HEK293 (cell line): ENCODE results near the gene OR9G1.
"Not testable (repeated sequence)": the region's sequence is repeated elsewhere in the genome, so short reads cannot be mapped to it uniquely, and the experiment has no call there.

ENCODE experiments used
- CTCF ChIA-PET: fragments of 350-600 bp; formaldehyde crosslinking; extraction: SDS; loops from one replicate; lab custom pipeline; 2021; ENCODE audit warnings: antibody characterized with exemption; lab: Yijun Ruan, JAX
- POLR2A ChIA-PET: fragments of 300-600 bp; formaldehyde crosslinking; extraction: SDS; loops from one replicate; lab custom pipeline; 2020; ENCODE audit warnings: antibody characterized with exemption, inconsistent platforms; lab: Yijun Ruan, JAX
- H3K27ac ChIP-seq: fragments of 200-500 bp; sonication (Bioruptor generic); 2 replicates; pipeline ENCODE4 v1.5.1; 2014; ENCODE audit warnings: low read depth, low read length, control low read depth, inconsistent platforms; ENCODE audit errors: extremely low read depth
- H3K36me3 ChIP-seq, 2 experiments: fragments of 200-500 bp in 1 of 2; sonication (Bioruptor generic) in 1 of 2; 1 replicate in 1 of 2; 2 replicates in 1 of 2; pipeline ENCODE4 v1.5.1; 2014 to 2017; ENCODE audit warnings: inconsistent platforms in 2 of 2, low read length in 2 of 2; ENCODE audit not compliant: control insufficient read depth in 2 of 2, insufficient read depth in 1 of 2
- H3K4me1 ChIP-seq: fragments of 200-500 bp; sonication (Bioruptor generic); 2 replicates; pipeline ENCODE4 v1.5.1; 2014; ENCODE audit warnings: mild to moderate bottlenecking, low read length, inconsistent platforms; ENCODE audit not compliant: control insufficient read depth, insufficient read depth
- H3K4me3 ChIP-seq: 2 replicates; pipeline ENCODE4 v1.5.1; 2011; ENCODE audit warnings: low read depth, mild to moderate bottlenecking, control low read depth, low read length, moderate library complexity
- H3K9me3 ChIP-seq: fragments of 200-500 bp; sonication (Bioruptor generic); 2 replicates; pipeline ENCODE4 v1.5.1; 2014; ENCODE audit warnings: low read depth, low read length, inconsistent platforms; ENCODE audit not compliant: control insufficient read depth, insufficient read depth
- GLIS1 ChIP-seq: fragments of 450-650 bp; formaldehyde crosslinking; IDR thresholded peaks from 2 replicates; pipeline ENCODE4 v1.5.1; 2016; ENCODE audit warnings: missing biosample characterization, missing genetic modification characterization
- HOXA7 ChIP-seq: sonication (generic); formaldehyde crosslinking; IDR thresholded peaks from 2 replicates; pipeline ENCODE4 v1.8.1; 2022; ENCODE audit warnings: missing genetic modification reagents, borderline replicate concordance
- HOXD13 ChIP-seq: sonication (generic); formaldehyde crosslinking; IDR thresholded peaks from 2 replicates; pipeline ENCODE4 v1.8.0; 2022; ENCODE audit warnings: missing genetic modification reagents, borderline replicate concordance
- SP3 ChIP-seq: fragments of 450-650 bp; formaldehyde crosslinking; IDR thresholded peaks from 2 replicates; pipeline ENCODE4 v1.5.1; 2016; ENCODE audit warnings: missing biosample characterization, missing genetic modification characterization
- YY2 ChIP-seq: fragments of 450-650 bp; formaldehyde crosslinking; IDR thresholded peaks from 2 replicates; pipeline ENCODE4 v1.5.1; 2016; ENCODE audit warnings: missing biosample characterization, missing genetic modification characterization
- ZFP3 ChIP-seq: fragments of 450-650 bp; formaldehyde crosslinking; IDR thresholded peaks from 2 replicates; pipeline ENCODE4 v1.5.1; 2016; ENCODE audit warnings: low read depth, missing biosample characterization, missing genetic modification characterization
- ZNF10 ChIP-seq: fragments of 450-650 bp; formaldehyde crosslinking; IDR thresholded peaks from 2 replicates; pipeline ENCODE4 v1.5.1; 2017; ENCODE audit warnings: missing biosample characterization, missing genetic modification characterization
- ZNF114 ChIP-seq: fragments of 450-650 bp; formaldehyde crosslinking; IDR thresholded peaks from 2 replicates; pipeline ENCODE4 v1.5.0; 2017; ENCODE audit warnings: missing biosample characterization, missing genetic modification characterization
- ZNF132 ChIP-seq: fragments of 450-650 bp; formaldehyde crosslinking; IDR thresholded peaks from 2 replicates; pipeline ENCODE4 v1.5.1; 2017; ENCODE audit warnings: missing biosample characterization, missing genetic modification characterization, borderline replicate concordance
- ZNF146 ChIP-seq: fragments of 450-650 bp; formaldehyde crosslinking; IDR thresholded peaks from 2 replicates; pipeline ENCODE4 v1.5.1; 2016; ENCODE audit warnings: missing biosample characterization, missing genetic modification characterization
- ZNF157 ChIP-seq: fragments of 450-650 bp; formaldehyde crosslinking; IDR thresholded peaks from 2 replicates; pipeline ENCODE4 v1.5.1; 2016; ENCODE audit warnings: missing biosample characterization, missing genetic modification characterization
- ZNF214 ChIP-seq: fragments of 450-650 bp; formaldehyde crosslinking; IDR thresholded peaks from 2 replicates; pipeline ENCODE4 v1.5.1; 2017; ENCODE audit warnings: missing biosample characterization, mild to moderate bottlenecking, missing genetic modification characterization, borderline replicate concordance
- ZNF239 ChIP-seq: fragments of 450-650 bp; formaldehyde crosslinking; IDR thresholded peaks from 2 replicates; pipeline ENCODE4 v1.5.1; 2016; ENCODE audit warnings: missing biosample characterization, missing genetic modification characterization
- ZNF416 ChIP-seq: fragments of 450-650 bp; formaldehyde crosslinking; IDR thresholded peaks from 2 replicates; pipeline ENCODE4 v1.5.1; 2016; ENCODE audit warnings: missing biosample characterization, missing genetic modification characterization
- ZNF600 ChIP-seq: fragments of 450-650 bp; formaldehyde crosslinking; IDR thresholded peaks from 2 replicates; pipeline ENCODE4 v1.5.1; 2016; ENCODE audit warnings: missing biosample characterization, missing genetic modification characterization
- ZNF658 ChIP-seq: fragments of 450-650 bp; formaldehyde crosslinking; IDR thresholded peaks from 2 replicates; pipeline ENCODE4; 2016; ENCODE audit warnings: missing biosample characterization, missing genetic modification characterization
- ZNF747 ChIP-seq: fragments of 450-650 bp; formaldehyde crosslinking; IDR thresholded peaks from 2 replicates; pipeline ENCODE4 v1.5.1; 2016; ENCODE audit warnings: missing biosample characterization, missing genetic modification characterization
- ZNF843 ChIP-seq: fragments of 450-650 bp; formaldehyde crosslinking; IDR thresholded peaks from 2 replicates; pipeline ENCODE4 v1.5.1; 2016; ENCODE audit warnings: missing biosample characterization, missing genetic modification characterization
- TF ChIP-seq, protein P1 (sequence below): fragments of 450-650 bp; formaldehyde crosslinking; IDR thresholded peaks from 2 replicates; pipeline ENCODE4 v1.5.1; 2016; ENCODE audit warnings: missing biosample characterization, missing genetic modification characterization, low read depth
- TF ChIP-seq, protein P2 (sequence below): fragments of 450-650 bp; formaldehyde crosslinking; IDR thresholded peaks from 2 replicates; pipeline ENCODE4 v1.5.1; 2016; ENCODE audit warnings: missing biosample characterization, missing genetic modification characterization
- TF ChIP-seq, protein P3 (sequence below): fragments of 450-650 bp; formaldehyde crosslinking; IDR thresholded peaks from 2 replicates; pipeline ENCODE4 v1.5.1; 2016; ENCODE audit warnings: missing biosample characterization, missing genetic modification characterization
- TF ChIP-seq, protein P4 (sequence below): fragments of 450-650 bp; formaldehyde crosslinking; IDR thresholded peaks from 2 replicates; pipeline ENCODE4 v1.5.1; 2016; ENCODE audit warnings: missing biosample characterization, missing genetic modification characterization

OR9G1 gene

DNA sequence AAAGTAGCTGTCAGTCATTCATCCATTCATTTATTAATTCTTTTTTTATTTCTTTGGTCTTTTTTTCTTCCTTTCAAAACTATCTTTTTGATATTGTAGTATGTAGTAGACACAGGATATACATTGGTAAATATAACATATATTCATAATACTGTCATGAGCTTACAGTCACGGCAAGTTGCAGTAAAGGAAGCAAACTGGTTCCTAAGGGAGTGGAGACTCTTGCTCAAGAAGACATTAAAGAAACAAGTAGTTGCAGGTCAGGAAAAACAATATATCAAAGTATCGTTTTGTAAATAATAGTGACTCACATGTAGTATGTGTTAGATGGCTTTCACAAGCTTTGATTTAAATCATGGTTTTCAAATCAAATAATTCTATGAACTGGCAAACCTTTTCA lies 27.9 kb upstream of the OR9G1 start (continued):
- TF ChIP-seq, protein P1, sequence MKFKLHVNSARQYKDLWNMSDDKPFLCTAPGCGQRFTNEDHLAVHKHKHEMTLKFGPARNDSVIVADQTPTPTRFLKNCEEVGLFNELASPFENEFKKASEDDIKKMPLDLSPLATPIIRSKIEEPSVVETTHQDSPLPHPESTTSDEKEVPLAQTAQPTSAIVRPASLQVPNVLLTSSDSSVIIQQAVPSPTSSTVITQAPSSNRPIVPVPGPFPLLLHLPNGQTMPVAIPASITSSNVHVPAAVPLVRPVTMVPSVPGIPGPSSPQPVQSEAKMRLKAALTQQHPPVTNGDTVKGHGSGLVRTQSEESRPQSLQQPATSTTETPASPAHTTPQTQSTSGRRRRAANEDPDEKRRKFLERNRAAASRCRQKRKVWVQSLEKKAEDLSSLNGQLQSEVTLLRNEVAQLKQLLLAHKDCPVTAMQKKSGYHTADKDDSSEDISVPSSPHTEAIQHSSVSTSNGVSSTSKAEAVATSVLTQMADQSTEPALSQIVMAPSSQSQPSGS (tag by site-specific recombination), result no peak
- TF ChIP-seq, all 188 proteins: peak for 0

DNA sequence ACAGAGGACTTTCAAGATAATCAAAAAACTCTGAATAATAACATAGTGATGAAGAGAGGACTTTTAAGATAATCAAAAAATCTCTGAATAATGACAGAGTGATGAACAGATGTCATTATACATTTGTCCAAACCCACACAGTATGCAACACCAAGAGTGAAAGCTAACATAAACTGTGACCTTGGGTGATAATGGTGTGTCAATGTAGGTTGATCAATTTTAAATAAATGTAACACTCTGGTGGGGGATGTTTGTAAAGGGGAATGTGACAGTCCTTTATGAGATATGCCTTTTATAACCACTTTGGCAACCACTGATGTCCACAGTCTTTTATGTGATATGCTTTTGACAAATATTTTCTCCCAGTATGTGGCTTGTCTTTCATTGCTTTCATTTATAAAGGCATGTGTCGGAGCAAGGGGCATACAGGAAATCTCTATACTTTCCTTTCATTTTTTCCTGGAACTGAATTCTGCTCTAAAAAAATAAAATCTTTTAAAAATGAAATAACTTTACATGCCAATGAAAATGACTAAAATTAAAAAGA lies 10.3 kb upstream of the OR9G1 start:
- no peaks in the 10 kb centered on the region for H3K36me3 ChIP-seq
- POLR2A ChIA-PET, result no interaction called here
- CTCF ChIA-PET, result no interaction called here
- H3K9me3 ChIP-seq, result no peaks in the 10 kb centered on the region
- H3K27ac ChIP-seq, result no peak overlapping the region
- H3K4me1 ChIP-seq, result no peaks in the 10 kb centered on the region
- TF ChIP-seq ZNF114 (tag by site-specific recombination) (no peak), ZFP3 (no peak), ZNF416 (tag by site-specific recombination) (no peak), ZNF843 (tag by site-specific recombination) (no peak), GLIS1 (tag by site-specific recombination) (no peak), ZNF157 (tag by site-specific recombination) (no peak)
- TF ChIP-seq, protein P2, sequence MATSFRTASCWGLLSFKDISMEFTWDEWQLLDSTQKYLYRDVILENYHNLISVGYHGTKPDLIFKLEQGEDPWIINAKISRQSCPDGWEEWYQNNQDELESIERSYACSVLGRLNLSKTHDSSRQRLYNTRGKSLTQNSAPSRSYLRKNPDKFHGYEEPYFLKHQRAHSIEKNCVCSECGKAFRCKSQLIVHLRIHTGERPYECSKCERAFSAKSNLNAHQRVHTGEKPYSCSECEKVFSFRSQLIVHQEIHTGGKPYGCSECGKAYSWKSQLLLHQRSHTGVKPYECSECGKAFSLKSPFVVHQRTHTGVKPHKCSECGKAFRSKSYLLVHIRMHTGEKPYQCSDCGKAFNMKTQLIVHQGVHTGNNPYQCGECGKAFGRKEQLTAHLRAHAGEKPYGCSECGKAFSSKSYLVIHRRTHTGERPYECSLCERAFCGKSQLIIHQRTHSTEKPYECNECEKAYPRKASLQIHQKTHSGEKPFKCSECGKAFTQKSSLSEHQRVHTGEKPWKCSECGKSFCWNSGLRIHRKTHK (tag by site-specific recombination), result no peak
- TF ChIP-seq, all 188 proteins: peak for 0
- H3K4me3 ChIP-seq, result no peak overlapping the region

DNA sequence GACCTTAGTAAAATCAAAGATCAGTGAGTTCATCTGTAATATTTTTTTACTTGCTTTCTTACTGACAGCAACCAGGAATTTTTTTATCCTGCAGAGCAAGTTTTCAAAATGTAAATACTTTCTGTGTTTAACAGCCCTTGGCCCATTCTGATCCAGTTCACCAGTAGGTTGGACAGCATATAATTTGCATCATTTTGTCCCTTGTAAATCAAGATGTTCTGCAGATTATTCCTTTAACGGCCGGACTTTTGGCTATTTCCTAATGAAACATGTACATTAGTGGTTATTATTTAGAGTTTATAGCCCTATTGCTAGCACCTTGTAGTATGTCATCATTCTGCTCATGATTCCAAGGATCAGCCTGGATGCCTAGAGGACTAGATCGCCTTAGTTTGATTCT lies 7.7 kb upstream of the OR9G1 start:
- CTCF ChIA-PET, H3K4me3 ChIP-seq, H3K27ac ChIP-seq, POLR2A ChIA-PET, H3K36me3 ChIP-seq, H3K9me3 ChIP-seq, H3K4me1 ChIP-seq: not testable (repeated sequence)

DNA sequence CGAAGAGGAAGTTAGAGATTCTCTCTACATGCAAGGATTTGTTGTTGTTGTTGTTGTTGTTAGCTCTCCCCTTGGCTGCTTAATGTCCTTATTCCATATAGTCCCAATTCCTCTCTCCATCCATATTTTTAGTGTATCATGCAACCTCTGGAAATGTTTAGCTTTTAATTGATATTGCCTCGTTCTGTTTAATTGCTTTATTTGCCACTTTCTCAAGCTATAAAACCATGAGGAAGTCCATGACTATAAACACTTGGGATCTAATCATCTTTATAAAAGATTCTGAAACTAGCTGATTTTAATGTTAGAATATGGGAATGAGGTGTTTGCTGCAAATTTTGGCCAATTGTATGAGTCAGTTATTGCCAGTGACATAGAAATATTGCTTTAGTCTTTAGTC lies 5.5 kb upstream of the OR9G1 start:
- Histone ChIP-seq H3K27ac (no peak overlapping the region), H3K4me3 (no peak overlapping the region), H3K4me1 (no peaks in the 10 kb centered on the region), H3K36me3 (no peaks in the 10 kb centered on the region), H3K9me3 (no peaks in the 10 kb centered on the region)
- POLR2A ChIA-PET, result no interaction called here
- CTCF ChIA-PET, result no interaction called here
- TF ChIP-seq ZNF10 (no peak), YY2 (tag by site-specific recombination) (no peak), ZNF146 (tag by site-specific recombination) (no peak), ZNF132 (no peak), ZNF747 (tag by site-specific recombination) (no peak), ZFP3 (no peak), HOXA7 (no peak), SP3 (tag by site-specific recombination) (no peak), HOXD13 (CRISPR knock-in tag) (no peak), ZNF239 (tag by site-specific recombination) (no peak), ZNF658 (tag by site-specific recombination) (no peak), ZNF214 (no peak), ZNF600 (tag by site-specific recombination) (no peak)
- TF ChIP-seq, protein P3, sequence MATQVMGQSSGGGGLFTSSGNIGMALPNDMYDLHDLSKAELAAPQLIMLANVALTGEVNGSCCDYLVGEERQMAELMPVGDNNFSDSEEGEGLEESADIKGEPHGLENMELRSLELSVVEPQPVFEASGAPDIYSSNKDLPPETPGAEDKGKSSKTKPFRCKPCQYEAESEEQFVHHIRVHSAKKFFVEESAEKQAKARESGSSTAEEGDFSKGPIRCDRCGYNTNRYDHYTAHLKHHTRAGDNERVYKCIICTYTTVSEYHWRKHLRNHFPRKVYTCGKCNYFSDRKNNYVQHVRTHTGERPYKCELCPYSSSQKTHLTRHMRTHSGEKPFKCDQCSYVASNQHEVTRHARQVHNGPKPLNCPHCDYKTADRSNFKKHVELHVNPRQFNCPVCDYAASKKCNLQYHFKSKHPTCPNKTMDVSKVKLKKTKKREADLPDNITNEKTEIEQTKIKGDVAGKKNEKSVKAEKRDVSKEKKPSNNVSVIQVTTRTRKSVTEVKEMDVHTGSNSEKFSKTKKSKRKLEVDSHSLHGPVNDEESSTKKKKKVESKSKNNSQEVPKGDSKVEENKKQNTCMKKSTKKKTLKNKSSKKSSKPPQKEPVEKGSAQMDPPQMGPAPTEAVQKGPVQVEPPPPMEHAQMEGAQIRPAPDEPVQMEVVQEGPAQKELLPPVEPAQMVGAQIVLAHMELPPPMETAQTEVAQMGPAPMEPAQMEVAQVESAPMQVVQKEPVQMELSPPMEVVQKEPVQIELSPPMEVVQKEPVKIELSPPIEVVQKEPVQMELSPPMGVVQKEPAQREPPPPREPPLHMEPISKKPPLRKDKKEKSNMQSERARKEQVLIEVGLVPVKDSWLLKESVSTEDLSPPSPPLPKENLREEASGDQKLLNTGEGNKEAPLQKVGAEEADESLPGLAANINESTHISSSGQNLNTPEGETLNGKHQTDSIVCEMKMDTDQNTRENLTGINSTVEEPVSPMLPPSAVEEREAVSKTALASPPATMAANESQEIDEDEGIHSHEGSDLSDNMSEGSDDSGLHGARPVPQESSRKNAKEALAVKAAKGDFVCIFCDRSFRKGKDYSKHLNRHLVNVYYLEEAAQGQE (tag by site-specific recombination), result no peak
- TF ChIP-seq, protein P4, sequence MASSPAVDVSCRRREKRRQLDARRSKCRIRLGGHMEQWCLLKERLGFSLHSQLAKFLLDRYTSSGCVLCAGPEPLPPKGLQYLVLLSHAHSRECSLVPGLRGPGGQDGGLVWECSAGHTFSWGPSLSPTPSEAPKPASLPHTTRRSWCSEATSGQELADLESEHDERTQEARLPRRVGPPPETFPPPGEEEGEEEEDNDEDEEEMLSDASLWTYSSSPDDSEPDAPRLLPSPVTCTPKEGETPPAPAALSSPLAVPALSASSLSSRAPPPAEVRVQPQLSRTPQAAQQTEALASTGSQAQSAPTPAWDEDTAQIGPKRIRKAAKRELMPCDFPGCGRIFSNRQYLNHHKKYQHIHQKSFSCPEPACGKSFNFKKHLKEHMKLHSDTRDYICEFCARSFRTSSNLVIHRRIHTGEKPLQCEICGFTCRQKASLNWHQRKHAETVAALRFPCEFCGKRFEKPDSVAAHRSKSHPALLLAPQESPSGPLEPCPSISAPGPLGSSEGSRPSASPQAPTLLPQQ (tag by site-specific recombination), result no peak
